WTC11 (cell line): ENCODE measurements around the gene SRC. TPM values are rescaled to one million over a fixed set of nuclear protein-coding genes. Genes with fewer than 3 reads are reported as not detected.
A peak's percentile ranks its signal among the peaks of the same experiment; 100 is the strongest.

Experiments
- ATAC-seq: fragments of 200-7000 bp; cut with Tn5 transposase; 2 replicates; pipeline ENCODE4 v1.10.0; 2021; ENCODE audit warnings: mild to moderate bottlenecking, moderate library complexity
- CTCF ChIA-PET: fragments of 300-600 bp; sonication (Branson Sonifier 250); formaldehyde crosslinking; loops from one replicate; lab custom pipeline; 2021; ENCODE audit warnings: antibody characterized with exemption; lab: Charles Lee
- POLR2A ChIA-PET: fragments of 350-600 bp; sonication (Branson Sonifier 250); formaldehyde crosslinking; loops from one replicate; lab custom pipeline; 2021; ENCODE audit warnings: antibody characterized with exemption; lab: Charles Lee
- DNase-seq: peaks from one replicate; pipeline ENCODE4 v3.0.0; 2021; ENCODE audit warnings: low spot score
- H3K27ac Mint-ChIP-seq: 2 replicates; pipeline ENCODE4 v1.8.0; 2021; ENCODE audit warnings: mixed read lengths
- H3K27me3 Mint-ChIP-seq: 2 replicates; pipeline ENCODE4 v1.8.0; 2021; ENCODE audit warnings: low read depth, mild to moderate bottlenecking, moderate library complexity, mixed read lengths
- H3K36me3 Mint-ChIP-seq: 2 replicates; pipeline ENCODE4 v1.8.0; 2021; ENCODE audit warnings: mixed read lengths
- H3K4me1 Mint-ChIP-seq: 2 replicates; pipeline ENCODE4 v1.8.0; 2022; ENCODE audit warnings: mixed read lengths
- H3K4me3 Mint-ChIP-seq: 2 replicates; pipeline ENCODE4 v1.8.0; 2021; ENCODE audit warnings: mild to moderate bottlenecking, moderate library complexity, mixed read lengths
- H3K9me3 Mint-ChIP-seq: 2 replicates; pipeline ENCODE4 v1.8.0; 2021; ENCODE audit warnings: mixed read lengths
- CBFB ChIP-seq: sonication (generic); formaldehyde crosslinking; IDR thresholded peaks from 2 replicates; pipeline ENCODE4 v1.8.1; 2022; ENCODE audit warnings: mild to moderate bottlenecking, low read depth, missing genetic modification reagents
- CREM ChIP-seq: sonication (generic); formaldehyde crosslinking; IDR thresholded peaks from 2 replicates; pipeline ENCODE4 v1.8.1; 2022; ENCODE audit warnings: mild to moderate bottlenecking, missing genetic modification reagents, moderate library complexity
- E2F4 ChIP-seq: sonication (generic); formaldehyde crosslinking; IDR thresholded peaks from 2 replicates; pipeline ENCODE4 v1.8.1; 2022; ENCODE audit warnings: low read depth, mild to moderate bottlenecking, moderate library complexity, missing genetic modification reagents, borderline replicate concordance
- ERG ChIP-seq: fragments of 250-450 bp; sonication (Bioruptor Pico); IDR thresholded peaks from 2 replicates; pipeline ENCODE4 v1.8.0; 2021; ENCODE audit warnings: mild to moderate bottlenecking
- FOXK1 ChIP-seq: sonication (generic); formaldehyde crosslinking; IDR thresholded peaks from 2 replicates; pipeline ENCODE4 v1.8.0; 2022; ENCODE audit warnings: mild to moderate bottlenecking, moderate library complexity, missing genetic modification reagents
- FOXP1 ChIP-seq: sonication (generic); formaldehyde crosslinking; IDR thresholded peaks from 2 replicates; pipeline ENCODE4 v1.8.0; 2022; ENCODE audit warnings: missing genetic modification reagents, mild to moderate bottlenecking, moderate library complexity, borderline replicate concordance
- GTF2I ChIP-seq: fragments of 250-450 bp; sonication (Bioruptor Pico); conservative IDR thresholded peaks from 2 replicates; pipeline ENCODE4 v1.4.0; 2021; ENCODE audit warnings: mild to moderate bottlenecking
- HMGA2 ChIP-seq: fragments of 250-450 bp; sonication (Bioruptor Pico); IDR thresholded peaks from 2 replicates; pipeline ENCODE4 v1.4.0; 2021; ENCODE audit warnings: mild to moderate bottlenecking, moderate library complexity
- PREB ChIP-seq: sonication (generic); formaldehyde crosslinking; IDR thresholded peaks from 2 replicates; pipeline ENCODE4 v1.8.1; 2022; ENCODE audit warnings: mild to moderate bottlenecking, missing genetic modification reagents, moderate library complexity, borderline replicate concordance
- PRRX2 ChIP-seq: fragments of 250-450 bp; sonication (Bioruptor Pico); IDR thresholded peaks from 2 replicates; pipeline ENCODE4 v1.8.0; 2021; ENCODE audit warnings: mild to moderate bottlenecking
- TEAD4 ChIP-seq: sonication (generic); formaldehyde crosslinking; IDR thresholded peaks from 2 replicates; pipeline ENCODE4 v1.8.0; 2022; ENCODE audit warnings: mild to moderate bottlenecking, missing genetic modification reagents
- USF2 ChIP-seq: sonication (generic); formaldehyde crosslinking; IDR thresholded peaks from 2 replicates; pipeline ENCODE4 v1.8.1; 2023; ENCODE audit warnings: mild to moderate bottlenecking, missing genetic modification reagents, moderate library complexity
- ZBTB43 ChIP-seq: sonication (generic); formaldehyde crosslinking; IDR thresholded peaks from 2 replicates; pipeline ENCODE4 v1.8.1; 2023; ENCODE audit warnings: mild to moderate bottlenecking, missing genetic modification reagents
- ZMAT4 ChIP-seq: fragments of 250-450 bp; sonication (Bioruptor Pico); IDR thresholded peaks from 2 replicates; pipeline ENCODE4 v1.9.0; 2021; ENCODE audit warnings: mild to moderate bottlenecking
- ZNF281 ChIP-seq: sonication (generic); formaldehyde crosslinking; IDR thresholded peaks from 2 replicates; pipeline ENCODE4 v1.8.0; 2023; ENCODE audit warnings: mild to moderate bottlenecking, missing genetic modification reagents
- ZNF512 ChIP-seq: sonication (generic); formaldehyde crosslinking; IDR thresholded peaks from 2 replicates; pipeline ENCODE4 v1.8.1; 2022; ENCODE audit warnings: missing genetic modification reagents, borderline replicate concordance
- ZNF532 ChIP-seq: fragments of 250-450 bp; sonication (Bioruptor Pico); IDR thresholded peaks from 2 replicates; pipeline ENCODE4 v1.9.0; 2021; ENCODE audit warnings: mild to moderate bottlenecking, borderline replicate concordance
- total RNA-seq: library from RNA; stranded (reverse); gene quantifications from 3 replicates; pipeline ENCODE4 v1.2.3, GENCODE V29; 2021

Gene SRC
- total RNA-seq, 1 experiment from 2014 or later: 33.3 TPM

- DNase-seq: no peak
- H3K4me1 Mint-ChIP-seq: peaks cover 10% of the 10 kb centered on the region
Observed at GRCh38 chr20:37355252-37356180, 9.6 kb downstream of the SRC start.

GRCh38 chr20:37356387-37356786 lies 10.4 kb downstream of the SRC start:
- TF ChIP-seq GTF2I (CRISPR knock-in tag) (no peak), ZNF512 (CRISPR knock-in tag) (no peak), TEAD4 (CRISPR knock-in tag) (no peak), PRRX2 (CRISPR knock-in tag) (no peak), ZBTB43 (CRISPR knock-in tag) (no peak), E2F4 (CRISPR knock-in tag) (no peak), ERG (CRISPR knock-in tag) (no peak), ZNF281 (CRISPR knock-in tag) (no peak), FOXK1 (no peak), ZNF532 (CRISPR knock-in tag) (no peak), USF2 (CRISPR knock-in tag) (no peak)
- no peak; the same call in 1 of the 2 replicates for ATAC-seq
- ChIA-PET CTCF (no interaction called here), POLR2A (interaction anchor here (0.6 to 1.1 kb wide), 2 partner anchors 23 to 40 kb away, joined by 3 read pairs; no protein-coding TSS in a partner anchor)
- peaks cover 10% of the 10 kb centered on the region for H3K4me1 Mint-ChIP-seq
- no peaks in the 10 kb centered on the region for H3K36me3 Mint-ChIP-seq
- H3K4me3 Mint-ChIP-seq: no peak overlapping the region
- H3K27me3 Mint-ChIP-seq: no peaks in the 10 kb centered on the region
- DNase-seq: no peak
- no peaks in the 10 kb centered on the region for H3K9me3 Mint-ChIP-seq
- peak overlapping the region; percentile 72; the same call in 1 of the 2 replicates for H3K27ac Mint-ChIP-seq

More at GRCh38 chr20:37355252-37356180, 9.6 kb downstream of the SRC start:
- ATAC-seq: no peak
- ChIA-PET CTCF (interaction anchor here (0.8 to 0.9 kb wide), 2 partner anchors 11 to 209 kb away, joined by 3 read pairs; no protein-coding TSS in a partner anchor), POLR2A (interaction anchor here (0.6 to 1.1 kb wide), 2 partner anchors 24 to 41 kb away, joined by 3 read pairs; no protein-coding TSS in a partner anchor)
- Mint-ChIP-seq H3K36me3 (no peaks in the 10 kb centered on the region), H3K27ac (peak overlapping the region; percentile 72; the same call in 1 of the 2 replicates), H3K9me3 (no peaks in the 10 kb centered on the region), H3K4me3 (no peak overlapping the region), H3K27me3 (no peaks in the 10 kb centered on the region)
- TF ChIP-seq CBFB (CRISPR knock-in tag) (no peak), CREM (no peak), PREB (no peak), ZMAT4 (CRISPR knock-in tag) (no peak), FOXP1 (CRISPR knock-in tag) (no peak), HMGA2 (no peak)
